HG02623 (cell line): ENCODE results near the gene HYAL1.

Source experiments
- ATAC-seq: cut with Tn5 transposase; IDR thresholded peaks from one replicate; pipeline ENCODE4 v1.9.1; 2021; ENCODE audit warnings: moderate library complexity; ENCODE audit not compliant: unreplicated experiment

Gene HYAL1

DNA sequence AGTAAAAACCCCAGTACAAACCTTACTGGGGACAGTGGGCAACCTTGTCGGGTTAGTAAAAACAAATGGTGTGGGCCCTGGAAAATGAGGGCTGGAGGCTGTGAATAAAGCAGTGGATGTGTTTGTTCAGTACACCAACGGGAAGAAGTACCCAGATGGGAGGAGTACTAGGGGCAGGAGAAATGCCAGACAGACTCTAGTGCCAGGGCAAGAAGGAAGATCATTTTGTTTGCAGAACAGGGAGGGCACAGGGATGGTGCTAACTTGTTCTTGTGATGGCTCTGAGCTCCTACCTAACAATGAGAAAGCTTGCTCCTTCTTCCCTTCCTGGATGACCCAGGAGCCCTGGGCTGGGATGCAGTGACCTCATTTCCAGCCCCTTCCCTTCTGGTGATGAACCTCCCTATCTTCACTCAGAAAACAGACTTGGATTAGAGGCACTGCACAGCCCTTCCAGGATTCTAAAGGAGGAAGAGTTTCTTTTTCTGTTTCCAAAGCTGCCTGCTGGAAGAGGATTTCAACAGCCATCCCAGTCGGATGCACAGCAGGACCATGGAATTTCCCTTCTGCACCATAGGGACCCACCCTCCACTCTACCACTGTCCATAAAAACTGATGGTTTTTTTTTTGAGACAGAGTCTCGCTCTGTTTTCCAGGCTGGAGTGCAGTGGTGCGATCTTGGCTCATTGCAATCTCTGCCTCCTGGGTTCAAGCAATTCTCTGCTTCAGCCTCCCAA is 31.1 kb upstream of the HYAL1 start:
- ATAC-seq = no peak

DNA sequence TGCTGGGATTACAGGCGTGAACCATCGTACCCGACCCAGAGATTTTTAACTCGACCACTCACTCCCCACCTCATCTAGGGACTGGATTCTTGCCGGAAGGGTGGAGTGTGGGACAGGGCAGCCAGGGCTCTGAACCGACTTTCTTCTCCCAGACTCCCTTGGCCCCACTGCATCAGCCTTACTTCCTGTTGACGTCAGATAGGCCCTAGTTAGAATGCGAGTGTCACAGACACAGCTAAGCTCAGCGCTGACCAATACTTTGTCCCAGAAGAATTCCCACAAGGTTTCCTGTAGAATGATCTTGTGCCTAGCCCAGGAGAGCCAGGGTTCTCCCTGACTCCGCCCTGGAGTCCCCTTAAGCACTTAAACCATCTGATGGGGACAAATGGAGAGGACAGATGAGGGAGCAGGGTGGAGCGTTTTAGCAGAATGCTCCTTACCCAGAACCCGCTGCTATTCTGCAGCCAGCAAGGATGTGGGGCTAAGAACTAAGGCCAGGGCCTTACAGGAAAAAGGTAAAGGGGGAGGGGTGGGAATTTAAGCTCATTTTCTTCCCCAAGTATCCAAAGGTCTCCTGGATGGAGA is 30.5 kb upstream of the HYAL1 start:
- ATAC-seq = no peak

- ATAC-seq = no peak
Measured at GRCh38 chr3:50331364-50331907, 28.1 kb upstream of the HYAL1 start.

- ATAC-seq = no peak
Measured at GRCh38 chr3:50330330-50330729, 27.0 kb upstream of the HYAL1 start.

GRCh38 chr3:50327943-50328691 is 24.7 kb upstream of the HYAL1 start, which contains the start of gene TUSC2:
TUSC2 (minus strand) TSS chr3:50328223; CDS start chr3:50328099, 124 bp downstream.
- peak; percentile 89 for ATAC-seq

DNA sequence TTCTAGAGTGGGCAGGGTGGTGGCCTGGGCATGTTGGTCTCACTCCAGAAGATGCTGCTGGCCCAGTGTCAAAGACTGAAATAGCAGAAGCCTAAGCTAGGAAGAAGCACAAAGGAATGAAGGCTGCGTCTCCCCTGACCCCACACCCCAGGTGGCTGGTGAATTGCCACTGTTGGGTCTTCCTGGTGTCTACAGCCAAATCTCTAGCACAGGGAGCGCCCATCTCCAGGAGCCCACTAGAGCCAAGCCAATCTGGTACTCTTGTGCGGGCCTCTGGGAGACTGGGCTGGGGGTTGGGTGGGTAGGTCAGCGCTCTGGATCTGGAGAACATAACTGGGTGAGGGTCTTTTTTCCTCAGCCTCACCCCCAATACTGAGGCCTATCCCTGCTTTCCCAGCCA is 23.8 kb upstream of the HYAL1 start:
- ATAC-seq = no peak

GRCh38 chr3:50326182-50326541 is 22.8 kb upstream of the HYAL1 start:
- no peak for ATAC-seq

- no peak for ATAC-seq
Measured at GRCh38 chr3:50325497-50326181, 22.3 kb upstream of the HYAL1 start.

DNA sequence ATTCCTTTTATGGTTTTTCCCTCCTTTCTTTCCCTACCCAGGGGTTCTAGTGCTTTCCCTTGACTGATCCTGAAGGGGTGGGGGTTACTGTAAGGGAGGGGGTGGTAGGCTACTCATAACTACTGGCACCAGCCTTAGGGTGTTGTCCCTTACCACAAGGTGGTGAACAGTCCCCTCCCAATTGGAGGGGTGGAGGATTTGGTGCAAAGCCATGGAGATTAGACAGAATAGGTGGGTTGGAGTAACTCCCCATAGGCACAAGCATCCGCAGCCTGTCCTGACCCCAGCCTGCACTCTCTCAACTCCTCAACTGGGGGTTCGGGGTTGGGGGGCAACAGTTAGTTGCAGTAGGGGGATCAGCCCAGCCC is 21.7 kb upstream of the HYAL1 start:
- no peak for ATAC-seq

- ATAC-seq = no peak
Measured at GRCh38 chr3:50324351-50325112, 21.2 kb upstream of the HYAL1 start.

- no peak for ATAC-seq
Measured at GRCh38 chr3:50323614-50324199, 20.3 kb upstream of the HYAL1 start.

DNA sequence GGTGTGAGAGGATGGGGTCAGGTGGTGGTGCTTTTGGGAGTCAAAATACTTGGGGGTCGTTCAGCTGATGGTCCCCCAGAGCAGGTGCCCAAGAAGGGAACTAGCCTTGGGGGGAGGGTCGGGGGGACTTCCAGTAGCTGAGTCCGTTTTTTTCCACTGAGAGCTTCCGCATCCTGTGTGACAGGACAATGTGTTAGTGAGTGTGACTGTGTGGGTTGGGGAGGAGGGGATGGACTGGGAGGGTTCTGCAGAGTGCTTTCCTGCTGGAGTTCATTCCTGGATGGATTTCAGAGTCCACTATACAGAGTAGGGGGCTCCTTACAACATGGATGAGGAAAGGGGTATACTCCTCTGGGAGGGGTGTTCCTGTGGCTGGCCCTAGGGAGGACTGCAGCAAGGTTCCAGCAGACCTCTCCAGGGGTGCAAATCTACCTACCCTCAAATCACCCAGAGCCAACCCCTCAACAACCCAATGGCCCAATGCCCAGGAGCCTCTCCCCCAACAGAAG is 19.8 kb upstream of the HYAL1 start:
- ATAC-seq = no peak

- ATAC-seq = no peak
Measured at GRCh38 chr3:50322386-50323091, 19.2 kb upstream of the HYAL1 start, which contains the start of gene HYAL2. HYAL2 (minus strand) TSS chr3:50322745; CDS start chr3:50320489, 2,256 bp downstream.

DNA sequence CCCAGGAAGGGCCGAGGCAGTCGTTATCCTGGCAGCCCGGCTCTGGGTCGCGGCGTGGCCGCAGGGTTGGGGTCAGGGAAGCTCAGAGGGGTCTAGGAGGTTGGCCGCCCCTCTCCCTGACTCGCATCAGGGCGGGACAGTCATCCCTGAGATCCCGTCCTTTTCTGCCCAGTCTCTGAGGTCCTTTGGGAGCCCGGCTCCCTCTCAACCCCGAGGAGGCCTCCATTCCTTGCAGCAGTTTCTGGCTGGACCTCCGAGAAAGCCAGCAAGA is 18.7 kb upstream of the HYAL1 start:
- ATAC-seq = no peak

DNA sequence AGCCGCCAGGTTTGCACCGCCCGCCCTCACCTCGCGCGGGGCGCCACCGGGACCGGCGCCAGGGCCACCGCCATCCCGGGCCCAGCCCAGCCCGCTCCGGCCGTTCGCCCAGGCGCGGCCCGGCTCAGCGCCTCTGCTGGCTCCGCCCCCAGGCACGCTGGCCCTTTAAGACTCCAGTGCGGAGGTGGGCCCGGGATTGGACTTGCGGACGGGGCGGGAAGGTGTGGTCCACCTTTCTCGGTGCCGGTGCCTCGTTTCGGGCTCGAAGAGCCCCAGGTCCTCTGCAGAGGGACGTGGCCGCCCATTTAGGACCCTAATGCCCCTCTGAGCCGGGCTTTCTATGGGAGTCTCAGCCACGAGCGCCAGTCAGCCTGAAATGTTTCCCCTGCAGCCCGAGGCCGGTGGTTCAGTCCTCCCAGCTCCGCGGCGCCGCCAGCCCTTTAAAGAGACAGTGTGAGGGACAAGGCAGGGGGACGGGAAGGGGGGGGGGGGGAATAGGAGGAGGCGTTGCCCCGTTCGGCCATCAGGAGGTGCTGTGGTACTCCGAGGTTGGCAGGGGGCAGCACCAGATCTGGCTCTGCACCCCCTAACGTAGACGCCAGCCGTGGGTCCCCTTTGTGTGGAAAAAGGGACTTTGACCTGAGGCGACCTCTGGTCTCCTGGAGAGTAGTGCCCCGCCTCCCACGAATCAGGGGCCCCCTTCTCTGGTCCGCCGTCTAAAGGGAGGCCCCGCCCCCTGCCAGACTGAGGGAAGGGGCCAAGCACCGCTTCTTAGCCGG is 18.2 kb upstream of the HYAL1 start:
- ATAC-seq = peak; percentile 79

DNA sequence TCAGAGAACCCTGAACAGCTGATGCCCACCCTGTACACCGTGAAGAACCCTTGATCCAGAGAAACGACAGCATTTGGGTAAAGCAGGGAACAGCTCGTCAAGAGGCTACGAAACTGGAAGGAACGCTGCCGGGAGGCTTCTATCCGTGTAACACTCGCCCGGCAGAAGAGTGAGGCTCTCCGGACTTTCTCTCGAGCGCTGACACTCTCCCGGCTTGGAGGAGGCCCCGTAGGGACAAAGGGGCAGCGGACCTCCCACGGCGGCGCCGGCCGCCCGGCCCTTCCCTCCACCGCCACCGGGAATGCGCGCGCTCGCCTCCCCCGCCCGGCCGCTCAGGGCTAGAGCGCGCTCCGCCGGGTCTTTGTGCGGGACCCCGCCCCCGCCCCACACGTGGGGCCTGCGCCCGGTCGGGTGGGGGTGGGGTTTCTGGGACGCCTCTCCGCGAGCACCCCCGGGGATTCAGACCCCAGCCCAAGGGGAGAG is 17.5 kb upstream of the HYAL1 start:
- ATAC-seq = peak; percentile 42

DNA sequence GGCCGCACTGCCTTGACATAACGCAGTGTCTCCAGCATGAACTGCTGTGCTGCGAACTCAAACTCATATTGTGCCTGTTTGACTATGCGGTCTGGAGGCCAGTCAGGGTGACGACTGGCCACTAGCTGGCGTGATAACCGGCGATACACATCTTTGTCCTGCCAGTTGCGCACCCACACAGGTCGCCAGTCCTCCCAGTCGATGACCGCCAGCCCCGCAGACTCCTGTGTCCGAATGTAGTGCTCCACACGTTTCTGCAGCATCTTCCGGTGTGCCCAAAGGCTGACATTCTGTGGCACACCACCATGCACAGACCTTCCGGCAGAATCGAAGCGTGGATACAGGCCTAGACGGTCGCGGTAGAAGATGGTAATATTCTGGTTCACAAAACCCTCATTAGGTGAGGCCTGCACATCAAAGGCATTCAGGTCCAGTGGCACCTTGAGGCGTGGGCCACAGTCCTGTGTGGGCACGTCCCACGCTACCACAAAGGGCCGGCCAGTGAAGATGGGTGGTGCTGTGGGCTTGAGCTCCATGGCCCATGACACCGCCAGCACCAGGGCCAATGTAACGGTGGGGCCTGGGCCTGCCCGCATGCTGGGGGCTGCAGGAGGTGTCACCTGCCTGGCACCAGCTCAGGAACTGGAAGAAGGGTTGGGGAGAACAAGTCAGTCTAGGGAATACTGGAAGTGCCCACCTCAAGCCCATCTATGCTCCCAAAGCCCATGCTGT is 16.7 kb upstream of the HYAL1 start:
- ATAC-seq = no peak
